Loucy (cell line): ENCODE measurements around the gene NAT9.

Experiments used
- H2AFZ ChIP-seq: fragments of 200-600 bp; sonication (generic); 2 replicates; pipeline ENCODE4 v1.6.0; 2016; ENCODE audit warnings: antibody characterized with exemption, mild to moderate bottlenecking, low read length, moderate library complexity
- H3F3A ChIP-seq: fragments of 200-600 bp; 2 replicates; pipeline ENCODE4 v1.6.0; 2016; ENCODE audit warnings: antibody characterized with exemption, low read depth, mild to moderate bottlenecking
- H3K27me3 ChIP-seq: fragments of 200-600 bp; sonication (generic); 2 replicates; pipeline ENCODE4 v1.6.1; 2014; ENCODE audit warnings: low read length, mild to moderate bottlenecking; ENCODE audit not compliant: insufficient read depth, poor library complexity, severe bottlenecking
- H3K36me3 ChIP-seq: fragments of 200-600 bp; sonication (generic); 2 replicates; pipeline ENCODE4 v1.6.1; 2016; ENCODE audit warnings: low read length; ENCODE audit not compliant: insufficient read depth
- H3K4me1 ChIP-seq: fragments of 200-600 bp; sonication (generic); 2 replicates; pipeline ENCODE4 v1.5.1; 2014; ENCODE audit warnings: low read length, mild to moderate bottlenecking; ENCODE audit not compliant: insufficient read depth, poor library complexity, severe bottlenecking
- H3K4me2 ChIP-seq: fragments of 200-600 bp; sonication (generic); 2 replicates; pipeline ENCODE4 v1.6.0; 2014; ENCODE audit warnings: antibody characterized with exemption, low read length, low read depth, mild to moderate bottlenecking; ENCODE audit not compliant: poor library complexity, severe bottlenecking
- H3K4me3 ChIP-seq: fragments of 200-600 bp; sonication (generic); 2 replicates; pipeline ENCODE4 v1.5.1; 2014; ENCODE audit warnings: low read length, mild to moderate bottlenecking, mixed read lengths; ENCODE audit not compliant: poor library complexity, severe bottlenecking
- H3K79me2 ChIP-seq: fragments of 200-600 bp; sonication (generic); 2 replicates; pipeline ENCODE4 v1.6.1; 2014; ENCODE audit warnings: low read length; ENCODE audit not compliant: insufficient read depth
- H3K9ac ChIP-seq: fragments of 200-600 bp; sonication (generic); 2 replicates; pipeline ENCODE4 v1.6.0; 2014; ENCODE audit warnings: mild to moderate bottlenecking, low read depth, low read length, moderate library complexity; ENCODE audit not compliant: poor library complexity, severe bottlenecking
- H3K9me2 ChIP-seq: fragments of 200-600 bp; sonication (generic); replicated peaks from 2 replicates; pipeline ENCODE4 v1.6.1; 2016; ENCODE audit warnings: low read depth, low read length, mixed read lengths
- H3K9me3 ChIP-seq: fragments of 200-600 bp; sonication (generic); 2 replicates; pipeline ENCODE4 v1.6.1; 2014; ENCODE audit warnings: mild to moderate bottlenecking, antibody characterized with exemption, low read length, low read depth; ENCODE audit not compliant: insufficient read depth
- H4K20me1 ChIP-seq: fragments of 200-600 bp; sonication (generic); 2 replicates; pipeline ENCODE4 v1.6.0; 2014; ENCODE audit warnings: antibody characterized with exemption, low read length, mild to moderate bottlenecking; ENCODE audit not compliant: insufficient read depth, poor library complexity, severe bottlenecking
- EZH2phosphoT487 ChIP-seq: fragments of 200-600 bp; IDR thresholded peaks from 2 replicates; pipeline ENCODE4 v1.6.1; 2018; ENCODE audit warnings: antibody characterized with exemption, mild to moderate bottlenecking, moderate library complexity, borderline replicate concordance
- TF ChIP-seq, protein P1 (sequence below): fragments of 200-600 bp; sonication (generic); conservative IDR thresholded peaks from 2 replicates; pipeline ENCODE4 v1.5.1; 2014; ENCODE audit warnings: mild to moderate bottlenecking, antibody characterized with exemption, low read length

NAT9 gene

DNA sequence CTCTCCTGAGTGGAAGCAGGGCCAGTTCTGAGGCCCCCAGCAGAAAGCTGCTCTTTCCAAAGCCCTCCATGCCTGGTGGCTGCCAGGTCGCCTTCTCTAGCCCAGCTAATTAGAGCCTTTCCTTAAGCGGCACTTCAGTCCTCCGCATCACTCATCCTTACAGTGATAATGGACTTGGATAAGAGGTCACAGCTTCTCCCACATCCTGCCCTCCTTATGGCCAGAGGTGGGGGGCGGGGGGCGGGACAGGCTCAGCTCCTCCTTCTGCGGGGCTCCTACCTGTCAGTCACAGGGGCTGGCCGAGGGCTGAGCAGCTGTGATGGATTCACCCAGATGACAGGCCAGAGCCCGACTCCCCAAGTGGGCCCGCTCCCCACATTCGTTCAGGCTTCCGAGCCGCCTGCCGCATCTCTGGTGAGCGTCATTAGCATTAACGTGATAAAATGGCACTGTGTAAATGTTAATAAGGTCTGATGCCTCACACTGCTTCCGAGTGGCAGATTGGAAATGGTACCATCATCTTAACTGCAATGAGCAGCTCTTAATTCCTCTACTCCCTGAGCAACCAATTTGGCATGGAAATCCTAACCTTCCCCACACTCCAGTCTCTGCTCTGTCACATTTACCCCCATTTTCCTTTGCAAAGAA lies 42.3 kb upstream of the NAT9 start:
- Histone ChIP-seq H3K4me1 (peaks cover 17% of the 10 kb centered on the region), H3K9ac (no peak overlapping the region), H4K20me1 (no peaks in the 10 kb centered on the region), H3K36me3 (no peaks in the 10 kb centered on the region; the same call in 1 of the 2 replicates), H3K27me3 (no peaks in the 10 kb centered on the region), H3K79me2 (no peaks in the 10 kb centered on the region), H2AFZ (no peak overlapping the region), H3K9me2 (no peaks in the 10 kb centered on the region), H3K4me3 (no peak overlapping the region), H3F3A (no peaks in the 10 kb centered on the region), H3K9me3 (no peaks in the 10 kb centered on the region), H3K4me2 (no peak overlapping the region)
- TF ChIP-seq, protein P1, sequence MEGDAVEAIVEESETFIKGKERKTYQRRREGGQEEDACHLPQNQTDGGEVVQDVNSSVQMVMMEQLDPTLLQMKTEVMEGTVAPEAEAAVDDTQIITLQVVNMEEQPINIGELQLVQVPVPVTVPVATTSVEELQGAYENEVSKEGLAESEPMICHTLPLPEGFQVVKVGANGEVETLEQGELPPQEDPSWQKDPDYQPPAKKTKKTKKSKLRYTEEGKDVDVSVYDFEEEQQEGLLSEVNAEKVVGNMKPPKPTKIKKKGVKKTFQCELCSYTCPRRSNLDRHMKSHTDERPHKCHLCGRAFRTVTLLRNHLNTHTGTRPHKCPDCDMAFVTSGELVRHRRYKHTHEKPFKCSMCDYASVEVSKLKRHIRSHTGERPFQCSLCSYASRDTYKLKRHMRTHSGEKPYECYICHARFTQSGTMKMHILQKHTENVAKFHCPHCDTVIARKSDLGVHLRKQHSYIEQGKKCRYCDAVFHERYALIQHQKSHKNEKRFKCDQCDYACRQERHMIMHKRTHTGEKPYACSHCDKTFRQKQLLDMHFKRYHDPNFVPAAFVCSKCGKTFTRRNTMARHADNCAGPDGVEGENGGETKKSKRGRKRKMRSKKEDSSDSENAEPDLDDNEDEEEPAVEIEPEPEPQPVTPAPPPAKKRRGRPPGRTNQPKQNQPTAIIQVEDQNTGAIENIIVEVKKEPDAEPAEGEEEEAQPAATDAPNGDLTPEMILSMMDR: no peak
- no peak for TF ChIP-seq EZH2phosphoT487

DNA sequence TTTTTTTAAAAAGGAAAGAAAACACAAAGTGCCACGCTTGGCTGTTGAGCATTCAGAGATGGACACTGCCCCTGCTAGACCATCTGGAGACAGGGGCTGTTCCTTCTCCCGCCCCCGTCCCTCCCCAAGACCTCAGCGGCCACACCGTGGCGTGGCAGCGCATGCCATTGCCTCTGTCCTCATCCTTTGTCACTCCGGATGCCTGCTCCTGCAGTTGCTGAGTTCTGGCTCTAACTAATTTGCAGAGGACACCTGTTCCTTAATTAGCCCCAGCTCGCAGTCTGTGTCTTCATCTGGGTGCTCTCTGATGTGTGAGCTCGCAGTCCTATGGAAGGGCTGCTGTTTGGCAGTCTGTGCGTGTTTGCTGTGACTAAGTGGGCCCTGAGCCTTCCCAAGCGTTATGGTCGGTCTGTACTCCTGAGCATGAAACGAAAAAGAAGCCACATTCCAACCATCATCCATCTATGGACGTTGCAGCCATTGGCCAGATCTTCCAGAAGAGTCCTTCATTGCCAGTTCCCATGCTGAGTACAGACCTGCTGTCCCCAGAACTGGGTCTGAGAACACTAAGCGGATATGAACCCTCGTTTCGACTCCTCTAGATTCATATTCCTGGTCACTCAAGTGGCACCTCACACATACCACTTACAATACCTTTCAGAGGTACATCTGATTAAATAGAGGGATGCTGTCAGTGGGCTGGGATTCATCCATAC lies 40.9 kb upstream of the NAT9 start:
- no peaks in the 10 kb centered on the region for H4K20me1 ChIP-seq
- no peaks in the 10 kb centered on the region for H3K27me3 ChIP-seq
- H3F3A ChIP-seq: no peaks in the 10 kb centered on the region
- H3K4me3 ChIP-seq: no peak overlapping the region
- no peaks in the 10 kb centered on the region for H3K9me3 ChIP-seq
- H3K9me2 ChIP-seq: no peaks in the 10 kb centered on the region
- no peak overlapping the region for H2AFZ ChIP-seq
- no peaks in the 10 kb centered on the region for H3K79me2 ChIP-seq
- H3K36me3 ChIP-seq: no peaks in the 10 kb centered on the region; the same call in 1 of the 2 replicates
- no peak overlapping the region for H3K9ac ChIP-seq
- peaks cover 17% of the 10 kb centered on the region for H3K4me1 ChIP-seq
- no peak overlapping the region for H3K4me2 ChIP-seq
- TF ChIP-seq EZH2phosphoT487: no peak
- TF ChIP-seq, protein P1: no peak

DNA sequence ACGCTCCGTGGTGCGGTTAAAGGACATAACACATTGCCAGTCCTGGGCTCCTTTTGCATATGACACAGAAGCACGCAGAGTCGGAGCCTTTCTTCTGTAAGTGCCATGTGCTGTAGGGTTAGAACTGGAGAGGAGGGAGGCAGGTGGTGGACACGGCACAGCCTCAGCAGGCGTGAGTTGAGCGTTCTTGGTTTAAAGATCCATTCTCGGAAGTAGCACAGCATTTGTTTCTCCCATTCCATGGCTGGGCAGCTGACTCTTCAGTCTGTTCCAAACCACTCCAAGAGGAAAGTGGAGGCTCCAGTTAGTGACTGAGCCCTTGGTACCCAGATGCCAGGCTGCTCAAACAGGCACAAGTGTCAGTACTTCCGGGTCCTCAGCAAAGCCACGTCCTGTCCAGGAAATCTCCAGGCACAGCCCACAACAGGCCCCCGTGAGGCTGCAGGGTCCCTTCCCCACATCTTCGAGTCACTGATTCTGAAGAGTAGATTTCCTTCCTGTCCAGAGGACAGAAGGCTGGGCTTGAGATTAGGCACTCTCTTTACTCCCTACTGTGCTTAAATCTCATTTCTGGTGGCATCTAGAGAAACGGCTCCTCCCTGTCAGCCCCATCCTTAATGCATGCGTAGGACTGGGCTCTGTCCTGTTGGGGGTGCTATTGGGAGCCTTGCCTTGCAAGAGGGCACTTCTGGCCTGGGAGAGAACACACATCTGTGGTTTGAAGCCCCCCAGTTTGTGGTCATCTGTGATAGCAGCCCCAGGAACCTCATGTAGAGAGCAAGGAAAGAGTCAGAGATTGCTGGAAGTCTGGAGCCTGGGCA lies 39.6 kb upstream of the NAT9 start:
- H3F3A ChIP-seq: no peaks in the 10 kb centered on the region
- H3K4me2 ChIP-seq: peak overlapping the region; percentile 50
- no peaks in the 10 kb centered on the region for H3K9me2 ChIP-seq
- H3K4me3 ChIP-seq: peak overlapping the region; percentile 18
- peak overlapping the region; percentile 54; the same call in 1 of the 2 replicates for H2AFZ ChIP-seq
- H3K4me1 ChIP-seq: peaks cover 17% of the 10 kb centered on the region
- H3K27me3 ChIP-seq: no peaks in the 10 kb centered on the region
- no peaks in the 10 kb centered on the region for H3K79me2 ChIP-seq
- TF ChIP-seq, protein P1: peak; percentile 87
- no peak for TF ChIP-seq EZH2phosphoT487
- no peaks in the 10 kb centered on the region for H4K20me1 ChIP-seq
- H3K9ac ChIP-seq: no peak overlapping the region
- H3K36me3 ChIP-seq: no peaks in the 10 kb centered on the region; the same call in 1 of the 2 replicates
- no peaks in the 10 kb centered on the region for H3K9me3 ChIP-seq
